ENCODE results near the gene HRG.

HRG gene

GRCh38 chr3:186719945-186720739 is 54.3 kb downstream of the HRG start:
- no peaks in the 10 kb centered on the region for H3K36me3 Mint-ChIP-seq (ENCODE audit: low read depth)
- H3K27me3 Mint-ChIP-seq, result no peaks in the 10 kb centered on the region
- no peak overlapping the region for H3K4me3 Mint-ChIP-seq
- no peak overlapping the region for H3K27ac Mint-ChIP-seq
- H3K9me3 Mint-ChIP-seq, result no peaks in the 10 kb centered on the region
- no peaks in the 10 kb centered on the region for H3K4me1 Mint-ChIP-seq (ENCODE audit: low read depth)

DNA sequence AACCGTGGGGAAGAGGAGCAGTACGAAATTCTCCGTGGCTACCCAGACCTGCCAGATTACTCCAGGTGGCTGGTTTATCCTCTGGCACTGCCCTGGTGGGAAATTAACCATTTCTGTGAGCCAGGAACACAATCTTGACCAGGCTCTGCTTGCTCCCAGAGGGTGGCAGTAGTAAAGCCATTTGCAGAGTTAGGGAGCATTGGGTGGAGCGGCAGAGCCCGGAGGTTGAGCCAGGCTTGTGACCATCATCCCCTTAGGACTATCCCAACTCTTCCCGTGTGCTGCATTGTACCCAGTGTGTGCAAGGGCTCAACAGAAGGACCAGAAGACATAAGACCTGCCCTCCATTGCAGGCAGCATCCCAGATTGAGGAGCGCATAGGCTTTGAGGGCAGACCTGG is 56.6 kb downstream of the HRG start:
- no peaks in the 10 kb centered on the region for H3K4me1 Mint-ChIP-seq (ENCODE audit: low read depth)
- H3K36me3 Mint-ChIP-seq (ENCODE audit: low read depth), result no peaks in the 10 kb centered on the region
- H3K27ac Mint-ChIP-seq, result no peak overlapping the region
- H3K4me3 Mint-ChIP-seq, result no peak overlapping the region
- H3K27me3 Mint-ChIP-seq, result no peaks in the 10 kb centered on the region
- no peaks in the 10 kb centered on the region for H3K9me3 Mint-ChIP-seq

DNA sequence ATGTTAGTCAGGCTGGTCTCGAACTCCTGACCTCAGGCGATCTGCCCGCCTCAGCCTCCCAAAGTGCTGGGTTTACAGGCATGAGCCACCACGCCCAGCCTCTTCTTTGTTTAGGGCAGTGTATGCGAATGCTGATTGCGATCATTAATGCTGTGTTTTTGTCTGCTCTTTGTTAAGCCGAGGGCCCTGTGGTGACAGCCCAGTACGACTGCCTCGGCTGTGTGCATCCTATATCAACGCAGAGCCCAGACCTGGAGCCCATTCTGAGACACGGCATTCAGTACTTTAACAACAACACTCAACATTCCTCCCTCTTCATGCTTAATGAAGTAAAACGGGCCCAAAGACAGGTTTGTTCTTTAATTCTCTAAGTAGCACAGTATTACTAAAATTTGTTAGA is 59.1 kb downstream of the HRG start:
- H3K36me3 Mint-ChIP-seq (ENCODE audit: low read depth), result no peaks in the 10 kb centered on the region
- no peaks in the 10 kb centered on the region for H3K4me1 Mint-ChIP-seq (ENCODE audit: low read depth)
- no peaks in the 10 kb centered on the region for H3K27me3 Mint-ChIP-seq
- no peaks in the 10 kb centered on the region for H3K9me3 Mint-ChIP-seq
- H3K27ac Mint-ChIP-seq, result no peak overlapping the region
- H3K4me3 Mint-ChIP-seq, result no peak overlapping the region
